NCI-H510A treated with DMSO at 0.1 percent for 48 hours (cell line): ENCODE data around the gene OTOP3.

Experiments
- DNase-seq: peaks from one replicate; lab custom pipeline; 2025; lab: John Stamatoyannopoulos, UW

Gene OTOP3

GRCh38 chr17:74941128-74941725, 5.5 kb downstream of the OTOP3 start:
- DNase-seq, result no peak

- DNase-seq, result no peak
Observed at GRCh38 chr17:74943808-74944522, 8.3 kb downstream of the OTOP3 start.

- no peak for DNase-seq
Observed at GRCh38 chr17:74945543-74945942, 9.8 kb downstream of the OTOP3 start.

GRCh38 chr17:74946641-74947040, 10.9 kb downstream of the OTOP3 start:
- no peak for DNase-seq

- no peak for DNase-seq
Observed at GRCh38 chr17:74947041-74947754, 11.5 kb downstream of the OTOP3 start.

DNA sequence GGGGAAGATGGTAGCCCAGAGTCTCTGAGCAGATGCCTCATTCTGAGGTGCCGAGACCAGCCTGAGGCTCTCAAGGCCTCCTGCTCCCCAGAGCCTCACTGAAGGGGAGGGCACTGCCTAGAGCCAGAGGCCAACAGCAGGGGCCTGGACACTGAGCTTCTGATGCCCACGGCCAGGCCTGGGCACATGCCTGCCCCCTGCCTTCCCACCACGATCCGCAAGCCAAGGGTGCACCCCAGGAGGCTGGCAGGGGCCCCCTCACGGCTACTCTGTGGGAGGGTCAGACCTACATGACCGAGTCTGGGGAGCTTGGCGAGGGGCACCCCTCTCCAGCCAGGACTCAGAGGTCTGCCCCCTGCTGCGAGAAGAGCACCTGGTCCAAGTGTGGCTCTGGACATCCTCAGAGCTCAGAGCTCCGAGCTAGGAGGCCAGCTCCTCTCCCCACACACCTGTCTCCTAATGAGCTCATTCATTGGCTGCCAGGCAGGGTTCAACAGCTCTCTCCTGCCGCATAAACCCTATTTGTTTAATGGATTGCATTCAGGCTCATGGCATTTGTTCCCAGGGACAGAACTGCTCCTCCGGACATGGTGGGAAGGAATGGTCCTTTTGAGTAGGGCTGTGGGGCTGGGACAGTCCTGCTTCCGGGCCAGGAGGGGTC, 13.9 kb downstream of the OTOP3 start:
- DNase-seq, result peak; percentile 80

DNA sequence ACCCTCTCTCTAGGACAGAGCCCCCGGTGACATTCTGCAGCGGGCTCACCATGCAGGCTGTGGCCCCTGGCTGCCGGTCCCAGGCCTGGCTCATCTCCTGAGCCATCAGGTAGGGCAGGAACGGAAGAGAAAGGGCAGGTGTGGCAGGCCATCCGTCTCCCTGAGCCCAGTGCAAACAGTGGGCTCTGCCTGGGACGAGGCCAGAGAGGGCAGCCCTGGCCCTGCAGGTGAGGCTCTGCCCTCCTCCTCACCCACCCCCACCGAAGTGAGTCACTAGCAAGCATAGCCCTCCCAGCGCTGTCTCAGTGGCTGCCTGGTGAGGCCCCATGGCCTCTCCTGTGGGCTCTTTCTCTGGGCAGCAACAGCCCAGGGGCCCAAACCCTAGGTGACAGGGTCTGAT, 14.5 kb downstream of the OTOP3 start:
- peak; percentile 71 for DNase-seq

GRCh38 chr17:74951065-74951464, 15.4 kb downstream of the OTOP3 start:
- no peak for DNase-seq

DNA sequence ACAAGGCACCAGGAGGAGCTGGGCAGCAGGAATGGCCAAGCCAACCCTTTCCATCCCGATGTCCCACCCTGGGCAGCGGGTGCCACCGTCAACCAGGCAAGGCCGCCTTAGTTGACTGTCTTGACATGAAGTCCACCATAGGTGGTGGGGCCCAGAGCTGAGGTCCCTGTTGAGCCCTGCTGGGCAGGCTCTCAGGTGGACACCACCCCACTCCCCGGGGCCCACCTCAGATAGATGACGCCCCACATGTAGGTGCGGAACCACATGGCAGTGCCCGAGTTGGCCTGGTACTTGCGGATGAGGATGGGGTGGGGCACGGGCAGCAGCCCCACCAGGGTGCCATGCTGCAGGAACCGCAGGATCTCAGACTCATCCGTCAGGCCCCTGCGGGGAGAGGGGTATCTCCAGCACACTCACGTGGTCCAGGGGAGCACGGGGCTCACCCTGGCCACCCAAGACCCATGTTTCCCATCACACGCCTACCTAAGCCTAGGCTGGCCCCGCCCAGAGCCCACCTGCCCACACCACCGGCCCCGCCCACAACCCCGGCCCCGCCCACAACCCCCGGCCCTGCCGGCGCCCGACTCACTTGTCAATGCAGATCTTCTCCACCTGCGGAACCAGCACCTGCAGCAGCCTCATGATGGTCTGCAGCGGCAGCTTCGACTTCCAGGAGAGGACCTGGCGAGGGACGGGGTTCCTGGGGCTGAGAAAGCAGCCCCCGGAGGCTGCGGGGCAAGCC, 16.2 kb downstream of the OTOP3 start:
- no peak for DNase-seq

DNA sequence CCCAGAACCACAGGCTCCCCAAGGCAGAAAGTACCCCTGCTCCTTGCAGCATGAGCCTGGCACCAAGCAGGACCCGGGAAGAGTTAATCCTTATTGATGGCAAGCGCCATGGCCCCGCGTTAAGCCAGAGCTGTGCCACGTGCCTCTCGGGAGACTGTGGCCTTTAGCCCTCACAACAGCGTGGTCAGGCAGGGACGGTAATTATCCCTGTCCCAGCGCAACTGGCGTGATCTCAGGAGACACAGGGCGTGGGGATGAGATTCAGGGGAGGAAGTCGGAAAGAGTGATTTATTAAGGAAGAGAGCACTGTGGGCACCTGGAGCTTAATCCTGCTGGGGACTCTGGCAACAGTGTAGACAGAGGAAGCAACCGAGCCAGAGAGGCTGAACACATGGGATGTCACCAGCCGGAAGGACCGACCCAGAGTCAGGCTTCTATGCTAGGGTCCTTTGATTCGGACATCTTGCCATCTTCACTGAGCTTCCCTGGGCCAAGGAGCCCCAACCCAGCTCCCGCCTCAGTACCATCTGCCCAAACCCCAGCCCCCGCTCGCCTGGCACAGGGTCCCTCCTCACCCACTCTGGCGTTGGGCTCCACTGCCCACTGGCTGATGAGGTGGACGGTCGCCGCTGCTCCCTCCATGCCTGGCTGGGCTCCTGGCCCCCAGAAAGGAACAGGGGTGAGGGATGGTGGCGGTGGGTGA, 16.9 kb downstream of the OTOP3 start:
- DNase-seq, result no peak

GRCh38 chr17:74953134-74953687, 17.5 kb downstream of the OTOP3 start:
- DNase-seq, result no peak

GRCh38 chr17:74954115-74954514, 18.4 kb downstream of the OTOP3 start:
- DNase-seq, result no peak

DNA sequence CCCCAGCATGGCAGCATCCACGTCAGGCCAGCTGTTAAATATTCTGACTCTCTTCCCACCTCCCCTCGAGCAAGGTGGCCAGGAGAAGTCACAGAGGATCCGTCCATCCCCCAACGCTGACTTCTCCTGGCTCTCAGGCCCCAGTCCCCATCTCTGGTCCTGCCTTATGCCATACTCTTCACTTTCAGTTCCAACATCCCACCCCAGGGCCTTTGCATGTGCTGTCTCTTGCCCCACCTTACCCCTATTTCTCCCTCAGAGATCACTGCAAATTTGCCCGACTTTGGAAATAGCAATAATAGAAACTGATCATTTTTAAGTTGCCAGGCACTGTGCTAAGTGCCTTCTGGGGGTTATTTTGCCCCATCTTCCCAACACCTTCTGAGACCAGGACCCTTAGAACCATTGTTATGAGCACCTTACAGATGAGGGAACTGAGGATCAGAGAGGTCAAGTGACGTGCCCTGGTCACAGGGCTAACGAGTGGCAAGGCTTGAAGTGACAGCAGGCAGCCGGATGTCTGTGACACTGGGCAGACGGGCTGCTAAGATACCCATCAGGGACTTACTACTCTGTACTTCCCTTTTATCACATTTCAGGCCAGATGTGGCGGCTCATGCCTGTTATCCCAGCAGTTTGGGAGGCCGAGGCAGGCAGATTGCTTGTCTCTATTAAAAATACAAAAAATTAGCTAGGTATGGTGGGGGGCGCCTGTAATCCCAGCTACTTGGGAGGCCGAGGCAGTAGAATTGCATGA, 19.1 kb downstream of the OTOP3 start:
- no peak for DNase-seq

- no peak for DNase-seq
Observed at GRCh38 chr17:74956093-74956492, 20.4 kb downstream of the OTOP3 start.

- peak; percentile 57 for DNase-seq
Observed at GRCh38 chr17:74957935-74958740, 22.4 kb downstream of the OTOP3 start.

DNA sequence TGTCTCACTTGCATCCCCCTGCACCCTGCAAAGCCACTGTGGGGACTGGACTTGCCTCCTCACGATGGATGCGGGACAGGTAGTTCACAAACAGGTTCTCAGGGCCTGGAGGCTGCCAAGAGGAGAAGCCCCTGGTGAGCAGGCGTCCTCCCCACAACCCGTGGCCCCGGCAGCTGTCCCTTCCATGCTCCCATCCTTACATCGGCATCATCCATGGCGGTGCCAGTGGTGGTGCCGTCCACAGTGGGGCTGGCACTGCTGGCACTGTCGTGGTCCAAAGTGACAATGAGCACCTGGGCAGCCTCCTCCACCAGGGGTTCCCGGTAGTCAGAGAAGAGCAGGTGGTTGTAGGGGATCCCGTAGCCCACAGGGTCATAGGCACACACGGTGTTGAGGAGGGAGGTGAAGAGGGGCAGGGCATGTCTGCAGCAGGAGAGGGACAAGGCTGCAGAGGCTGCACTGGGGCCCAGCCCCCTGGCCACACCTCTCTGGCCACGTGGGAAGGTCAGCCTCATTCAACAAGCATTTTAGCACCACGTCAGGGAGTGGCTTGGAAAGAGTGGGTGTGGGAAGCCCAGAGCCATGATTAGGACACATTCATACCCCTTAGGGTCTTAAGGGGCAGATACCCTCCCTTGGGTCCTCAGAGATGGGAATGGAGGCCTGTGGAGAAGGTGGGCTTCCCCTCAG, 24.3 kb downstream of the OTOP3 start:
- DNase-seq, result no peak

GRCh38 chr17:74960570-74961342, 25.1 kb downstream of the OTOP3 start:
- DNase-seq, result no peak
